ENCODE results near the gene TCF15. TPM values are rescaled to one million over a fixed set of nuclear protein-coding genes. Genes with fewer than 3 reads are reported as not detected.

Gene TCF15
- polyA plus RNA-seq, 3 donors: not detected

- H3K27me3 Mint-ChIP-seq (ENCODE audit: low read depth in 3 of 3): peaks cover 3 to 7% (median 7%) of the 10 kb centered on the region in 3 donors
- no peak for DNase-seq
- WGBS (ENCODE audit: insufficient coverage): no CpG with 5 or more reads among the region's 4 CpGs
Measured at GRCh38 chr20:623704-624103, 13.6 kb upstream of the TCF15 start.

GRCh38 chr20:623021-623420 is 12.9 kb upstream of the TCF15 start:
- Histone ChIP-seq H2AFZ (ENCODE audit: insufficient read depth, low read depth, low read length, poor library complexity, severe bottlenecking) (no peak overlapping the region), H3K4me3 (replicated peaks in 1 of 3; ENCODE audit: low read depth in 2 of 3, low read length in 3 of 3) (no peak overlapping the region), H3K27ac (ENCODE audit: low read depth in 1 of 2, low read length in 2 of 2) (no peak overlapping the region), H3K9me3 (replicated peaks in 1 of 2; ENCODE audit: control insufficient read depth in 1 of 2, insufficient read depth in 1 of 2, low read length in 2 of 2) (peaks cover 3 to 10% of the 10 kb centered on the region in 2 donors), H3K36me3 (replicated peaks in 1 of 2; ENCODE audit: control insufficient read depth in 1 of 2, insufficient read depth in 2 of 2, low read length in 2 of 2) (no peaks in the 10 kb centered on the region), H3K4me2 (replicated peaks; ENCODE audit: extremely low read depth, low read length, poor library complexity, severe bottlenecking) (no peak overlapping the region), H4K20me1 (ENCODE audit: insufficient read depth, low read length) (no peaks in the 10 kb centered on the region), H3K4me1 (ENCODE audit: control insufficient read depth in 1 of 2, insufficient read depth in 2 of 2, low read length in 2 of 2) (no peaks in the 10 kb centered on the region), H3K79me2 (ENCODE audit: insufficient read depth, low read length) (no peaks in the 10 kb centered on the region), H3K27me3 (ENCODE audit: control insufficient read depth in 2 of 2, insufficient read depth in 2 of 2, low read length in 2 of 2) (no peaks in the 10 kb centered on the region), H3K9ac (ENCODE audit: insufficient read depth, low read length, poor library complexity, severe bottlenecking) (no peak overlapping the region)
- Mint-ChIP-seq H3K9me3 (peaks cover 3 to 14% (median 9%) of the 10 kb centered on the region in 7 donors), H3K4me3 (no peak overlapping the region), H3K27me3 (ENCODE audit: low read depth in 3 of 3) (peaks cover 3 to 7% (median 7%) of the 10 kb centered on the region in 3 donors), H3K36me3 (no peaks in the 10 kb centered on the region), H3K27ac (peak overlapping the region in 1 of 7 donors; percentile 33), H3K4me1 (peaks cover 3% of the 10 kb centered on the region)
- 18% methylated on average over 4 of the region's 4 CpGs for WGBS (ENCODE audit: insufficient coverage)
- intact Hi-C loops (cut with micrococcal nuclease): no loop called here
- DNase-seq: no peak
- TF ChIP-seq CTCF (IDR thresholded peaks at IDR 0.05): no peak

More at GRCh38 chr20:623704-624103, 13.6 kb upstream of the TCF15 start:
- no peaks in the 10 kb centered on the region for H3K79me2 ChIP-seq (ENCODE audit: insufficient read depth, low read length)
- H3K9me3 Mint-ChIP-seq: peaks cover 0 to 10% (median 8%) of the 10 kb centered on the region in 7 donors
- peaks cover 0 to 5% of the 10 kb centered on the region in 2 donors for H3K9me3 ChIP-seq (replicated peaks in 1 of 2; ENCODE audit: control insufficient read depth in 1 of 2, insufficient read depth in 1 of 2, low read length in 2 of 2)
- no peaks in the 10 kb centered on the region for H3K36me3 ChIP-seq (replicated peaks in 1 of 2; ENCODE audit: control insufficient read depth in 1 of 2, insufficient read depth in 2 of 2, low read length in 2 of 2)
- H4K20me1 ChIP-seq (ENCODE audit: insufficient read depth, low read length): no peaks in the 10 kb centered on the region
- no peak overlapping the region for H3K4me3 Mint-ChIP-seq
- H3K27ac Mint-ChIP-seq: no peak overlapping the region
- no peaks in the 10 kb centered on the region for H3K27me3 ChIP-seq (ENCODE audit: control insufficient read depth in 2 of 2, insufficient read depth in 2 of 2, low read length in 2 of 2)
- no peak overlapping the region for H3K27ac ChIP-seq (ENCODE audit: low read depth in 1 of 2, low read length in 2 of 2)
- intact Hi-C loops (cut with micrococcal nuclease): no loop called here
- peaks cover 3% of the 10 kb centered on the region for H3K4me1 Mint-ChIP-seq
- TF ChIP-seq CTCF (IDR thresholded peaks at IDR 0.05): no peak
- H3K4me3 ChIP-seq (replicated peaks in 1 of 3; ENCODE audit: low read depth in 2 of 3, low read length in 3 of 3): no peak overlapping the region
- H3K36me3 Mint-ChIP-seq: no peaks in the 10 kb centered on the region
- no peak overlapping the region for H3K4me2 ChIP-seq (replicated peaks; ENCODE audit: extremely low read depth, low read length, poor library complexity, severe bottlenecking)
- H2AFZ ChIP-seq (ENCODE audit: insufficient read depth, low read depth, low read length, poor library complexity, severe bottlenecking): no peak overlapping the region
- no peaks in the 10 kb centered on the region for H3K4me1 ChIP-seq (ENCODE audit: control insufficient read depth in 1 of 2, insufficient read depth in 2 of 2, low read length in 2 of 2)
- H3K9ac ChIP-seq (ENCODE audit: insufficient read depth, low read length, poor library complexity, severe bottlenecking): no peak overlapping the region

Data from CD14-positive monocyte (primary cell).